Endothelial cell (in vitro differentiated cells): Measurements from ENCODE around the gene PARG. TPM values are rescaled to one million over a fixed set of nuclear protein-coding genes. Genes with fewer than 3 reads are reported as not detected.

Experiments used
- DNase-seq: peaks from one replicate; pipeline ENCODE4 v3.0.0; 2021; ENCODE audit warnings: low spot score
- H3K27ac Mint-ChIP-seq: one replicate; pipeline ENCODE4 v1.8.0; 2021; ENCODE audit warnings: mixed read lengths, inconsistent platforms; ENCODE audit not compliant: unreplicated experiment
- H3K27me3 Mint-ChIP-seq: one replicate; pipeline ENCODE4 v1.8.0; 2021; ENCODE audit warnings: mild to moderate bottlenecking, moderate library complexity, mixed read lengths, inconsistent platforms; ENCODE audit not compliant: unreplicated experiment
- H3K36me3 Mint-ChIP-seq: one replicate; pipeline ENCODE4 v1.8.0; 2021; ENCODE audit warnings: mild to moderate bottlenecking, low read depth, mixed read lengths, inconsistent platforms; ENCODE audit not compliant: unreplicated experiment
- H3K4me1 Mint-ChIP-seq: one replicate; pipeline ENCODE4 v1.8.0; 2021; ENCODE audit warnings: mild to moderate bottlenecking, mixed read lengths, inconsistent platforms; ENCODE audit not compliant: unreplicated experiment
- H3K4me3 Mint-ChIP-seq: one replicate; pipeline ENCODE4 v1.8.0; 2021; ENCODE audit warnings: mild to moderate bottlenecking, mixed read lengths, inconsistent platforms; ENCODE audit not compliant: unreplicated experiment
- H3K9me3 Mint-ChIP-seq: one replicate; pipeline ENCODE4 v1.8.0; 2021; ENCODE audit warnings: mixed read lengths, inconsistent platforms; ENCODE audit not compliant: unreplicated experiment
- total RNA-seq: library from RNA; stranded (reverse); fragmentation: NEBNext Ultra II Directional; extraction: Animal tissue kit (Norgen Biotek cat#: 25700); gene quantifications from one replicate; pipeline ENCODE4 v1.2.1, GENCODE V29; 2021; ENCODE audit not compliant: unreplicated experiment
- TF ChIP-seq, protein P1 (sequence below): fragments of 200-600 bp; sonication (generic); IDR thresholded peaks from one replicate; pipeline ENCODE4 v1.5.0; 2021; ENCODE audit warnings: antibody characterized with exemption; ENCODE audit not compliant: unreplicated experiment

PARG gene
- total RNA-seq, 1 donor from 2014 or later: 40.5 TPM

DNA sequence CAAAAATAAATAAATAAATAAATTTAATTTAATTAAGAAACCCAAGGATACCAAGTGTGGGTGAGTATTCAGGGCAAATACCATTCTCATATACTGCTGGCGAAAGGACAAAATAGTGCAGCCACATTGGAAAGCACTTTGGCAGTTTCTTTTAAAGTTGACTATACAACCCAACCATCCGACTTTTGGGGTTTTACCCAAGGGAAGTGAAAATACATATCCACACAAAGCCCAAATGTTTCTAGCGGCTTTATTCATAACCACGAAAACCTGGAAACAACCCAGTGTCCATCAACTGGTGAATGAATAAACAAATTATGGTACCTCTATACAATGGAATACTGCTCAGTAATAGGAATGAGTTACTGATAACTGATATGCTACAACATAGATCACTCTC, 143.6 kb downstream of the PARG start:
- TF ChIP-seq, protein P1, sequence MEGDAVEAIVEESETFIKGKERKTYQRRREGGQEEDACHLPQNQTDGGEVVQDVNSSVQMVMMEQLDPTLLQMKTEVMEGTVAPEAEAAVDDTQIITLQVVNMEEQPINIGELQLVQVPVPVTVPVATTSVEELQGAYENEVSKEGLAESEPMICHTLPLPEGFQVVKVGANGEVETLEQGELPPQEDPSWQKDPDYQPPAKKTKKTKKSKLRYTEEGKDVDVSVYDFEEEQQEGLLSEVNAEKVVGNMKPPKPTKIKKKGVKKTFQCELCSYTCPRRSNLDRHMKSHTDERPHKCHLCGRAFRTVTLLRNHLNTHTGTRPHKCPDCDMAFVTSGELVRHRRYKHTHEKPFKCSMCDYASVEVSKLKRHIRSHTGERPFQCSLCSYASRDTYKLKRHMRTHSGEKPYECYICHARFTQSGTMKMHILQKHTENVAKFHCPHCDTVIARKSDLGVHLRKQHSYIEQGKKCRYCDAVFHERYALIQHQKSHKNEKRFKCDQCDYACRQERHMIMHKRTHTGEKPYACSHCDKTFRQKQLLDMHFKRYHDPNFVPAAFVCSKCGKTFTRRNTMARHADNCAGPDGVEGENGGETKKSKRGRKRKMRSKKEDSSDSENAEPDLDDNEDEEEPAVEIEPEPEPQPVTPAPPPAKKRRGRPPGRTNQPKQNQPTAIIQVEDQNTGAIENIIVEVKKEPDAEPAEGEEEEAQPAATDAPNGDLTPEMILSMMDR: no peak
- Mint-ChIP-seq H3K4me3 (no peak overlapping the region), H3K9me3 (no peaks in the 10 kb centered on the region), H3K27ac (no peak overlapping the region), H3K27me3 (no peaks in the 10 kb centered on the region), H3K36me3 (no peaks in the 10 kb centered on the region), H3K4me1 (peaks cover 5% of the 10 kb centered on the region)
- DNase-seq: no peak

GRCh38 chr10:49791100-49791499, 150.7 kb downstream of the PARG start:
- H3K27me3 Mint-ChIP-seq: no peaks in the 10 kb centered on the region
- H3K4me3 Mint-ChIP-seq: no peak overlapping the region
- no peak for DNase-seq
- H3K9me3 Mint-ChIP-seq: no peaks in the 10 kb centered on the region
- H3K4me1 Mint-ChIP-seq: peaks cover 19% of the 10 kb centered on the region
- TF ChIP-seq, protein P1: no peak
- no peak overlapping the region for H3K27ac Mint-ChIP-seq
- no peaks in the 10 kb centered on the region for H3K36me3 Mint-ChIP-seq

DNA sequence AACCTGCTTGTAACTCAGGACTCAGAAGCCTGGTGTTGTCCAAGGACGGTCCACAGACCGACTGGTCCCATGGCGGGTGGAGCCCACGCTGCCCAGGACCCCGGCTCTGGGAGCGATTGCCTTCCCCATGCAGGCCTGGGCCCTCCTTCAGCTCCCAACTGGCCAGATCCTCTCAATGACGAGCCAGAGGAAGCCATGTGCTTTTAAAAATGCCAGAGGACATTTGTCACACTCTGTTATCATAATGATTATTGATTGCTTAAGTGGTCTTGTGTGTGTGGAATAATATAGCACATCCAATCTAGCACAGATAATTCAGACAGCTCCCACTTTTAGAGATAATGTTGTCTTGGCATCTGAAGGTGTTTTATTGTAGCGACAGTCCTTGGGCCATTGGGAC, 157.1 kb downstream of the PARG start:
- DNase-seq: no peak
- H3K4me1 Mint-ChIP-seq: no peaks in the 10 kb centered on the region
- TF ChIP-seq, protein P1: no peak
- H3K27ac Mint-ChIP-seq: no peak overlapping the region
- H3K36me3 Mint-ChIP-seq: no peaks in the 10 kb centered on the region
- H3K27me3 Mint-ChIP-seq: no peaks in the 10 kb centered on the region
- H3K9me3 Mint-ChIP-seq: no peaks in the 10 kb centered on the region
- no peak overlapping the region for H3K4me3 Mint-ChIP-seq

- Mint-ChIP-seq H3K27ac (no peak overlapping the region), H3K9me3 (no peaks in the 10 kb centered on the region), H3K27me3 (no peaks in the 10 kb centered on the region), H3K4me1 (no peaks in the 10 kb centered on the region), H3K36me3 (no peaks in the 10 kb centered on the region), H3K4me3 (no peak overlapping the region)
- TF ChIP-seq, protein P1: no peak
- no peak for DNase-seq
Observed at GRCh38 chr10:49783645-49784044, 158.2 kb downstream of the PARG start.

- H3K27me3 Mint-ChIP-seq: no peaks in the 10 kb centered on the region
- H3K9me3 Mint-ChIP-seq: no peaks in the 10 kb centered on the region
- no peaks in the 10 kb centered on the region for H3K4me1 Mint-ChIP-seq
- no peak overlapping the region for H3K27ac Mint-ChIP-seq
- TF ChIP-seq, protein P1: no peak
- no peak for DNase-seq
- no peak overlapping the region for H3K4me3 Mint-ChIP-seq
- no peaks in the 10 kb centered on the region for H3K36me3 Mint-ChIP-seq
Observed at GRCh38 chr10:49781247-49781646, 160.6 kb downstream of the PARG start.
